Testis (tissue), 3 donors: Measurements from ENCODE around the gene NARF. TPM values are rescaled to one million over a fixed set of nuclear protein-coding genes. Genes with fewer than 3 reads are reported as not detected.
A peak's percentile ranks its signal among the peaks of the same experiment; 100 is the strongest.

Source experiments
- DNase-seq: peaks from one replicate; pipeline ENCODE4 v3.0.0-alpha.2; 2019
- H3K27ac ChIP-seq, 2 donors: fragments of 200-600 bp; sonication (generic); one replicate each; pipeline ENCODE4 v1.5.1; 2019
- H3K27me3 ChIP-seq: fragments of 200-600 bp; sonication (generic); one replicate; pipeline ENCODE4 v1.5.1; 2019
- H3K36me3 ChIP-seq: fragments of 200-600 bp; sonication (generic); one replicate; pipeline ENCODE4 v1.5.1; 2017; ENCODE audit warnings: low read depth; ENCODE audit errors: missing control alignments
- H3K4me1 ChIP-seq: fragments of 200-600 bp; sonication (generic); one replicate; pipeline ENCODE4 v1.5.1; 2019
- H3K4me3 ChIP-seq, 2 donors: fragments of 200-600 bp; sonication (generic); one replicate each; pipeline ENCODE4 v1.5.1; 2017 to 2019
- H3K9me3 ChIP-seq: fragments of 200-600 bp; sonication (generic); one replicate; pipeline ENCODE4 v1.5.1; 2017
- CTCF ChIP-seq, 3 experiments: fragments of 450-650 bp in 2 of 3; fragments of 200-600 bp in 1 of 3; sonication (generic) in 1 of 3; IDR thresholded peaks; one replicate each; pipeline ENCODE4 v1.5.1; 2016 to 2019; ENCODE audit warnings: antibody characterized with exemption in 3 of 3, mild to moderate bottlenecking in 2 of 3, moderate library complexity in 1 of 3
- POLR2A ChIP-seq: fragments of 450-650 bp; IDR thresholded peaks from one replicate; pipeline ENCODE4 v1.6.1; 2017; ENCODE audit warnings: antibody characterized with exemption, mild to moderate bottlenecking, moderate library complexity
- WGBS, 2 donors: methylation state at CpG; one replicate each; pipeline ENCODE4 v1.1.5; 2018; 5-methylcytosine and 5-hydroxymethylcytosine counted together
- intact Hi-C: fragments of 100-400 bp; cut with DNase I; formaldehyde crosslinking; loops from one replicate; pipeline ENCODE4 v1.15.1; 2023; ENCODE audit warnings: low total_unique reads
- polyA plus RNA-seq: library from polyadenylated mRNA; stranded (reverse); fragments of 350-450 nt; fragmentation: Illumina TruSeq; extraction: RNeasy Lipid Tissue Mini Kit (QIAGEN cat#74804); gene quantifications from one replicate; pipeline ENCODE4 v1.2.3, GENCODE V29; 2014; ENCODE audit warnings: low read depth, low replicate concordance; ENCODE audit not compliant: insufficient read depth
- total RNA-seq, 2 donors: library from RNA; depleted of rRNA; stranded (reverse); fragments of >200 nt; gene quantifications; one replicate each; pipeline ENCODE4 v1.2.3, GENCODE V29; 2016

The NARF gene
- total and polyA plus RNA-seq, 3 donors from 2014 or later = 115 to 161 (median 130) TPM

- DNase-seq = peak; percentile 98
- TF ChIP-seq CTCF (IDR thresholded peaks at IDR 0.05) (peak in 1 of 3 experiments; percentile 11), POLR2A (peak; percentile 67)
- intact Hi-C loops = no loop called here
- Histone ChIP-seq H3K27me3 (no peaks in the 10 kb centered on the region), H3K9me3 (no peaks in the 10 kb centered on the region), H3K4me1 (peaks cover 3% of the 10 kb centered on the region), H3K36me3 (no peaks in the 10 kb centered on the region), H3K27ac (peak overlapping the region; percentile 86 to 87), H3K4me3 (peak overlapping the region; percentile 57 to 74)
- WGBS, 2 donors = 9 to 44% methylated on average over 4 to 76 of the region's 83 CpGs
Observed at GRCh38 chr17:82496529-82497434, 38.2 kb downstream of the NARF start.

- no peaks in the 10 kb centered on the region for H3K9me3 ChIP-seq
- WGBS, 2 donors = 6 to 19% methylated on average over 18 to 59 of the region's 66 CpGs
- no peaks in the 10 kb centered on the region for H3K36me3 ChIP-seq
- peak overlapping the region; percentile 86 to 87 for H3K27ac ChIP-seq
- H3K4me3 ChIP-seq = peak overlapping the region; percentile 57 to 74
- TF ChIP-seq CTCF (IDR thresholded peaks at IDR 0.05) (no peak), POLR2A (no peak)
- intact Hi-C loops = no loop called here
- H3K27me3 ChIP-seq = no peaks in the 10 kb centered on the region
- peak; percentile 61 for DNase-seq
- H3K4me1 ChIP-seq = peaks cover 3% of the 10 kb centered on the region
Observed at GRCh38 chr17:82497483-82498405, 39.2 kb downstream of the NARF start.

GRCh38 chr17:82502207-82502606 lies 43.7 kb downstream of the NARF start:
- Histone ChIP-seq H3K36me3 (no peaks in the 10 kb centered on the region), H3K27ac (no peak overlapping the region), H3K27me3 (no peaks in the 10 kb centered on the region), H3K4me1 (no peaks in the 10 kb centered on the region), H3K9me3 (no peaks in the 10 kb centered on the region), H3K4me3 (no peak overlapping the region)
- intact Hi-C loops = no loop called here
- 54 to 77% methylated on average over 8 of the region's 8 CpGs for WGBS, 2 donors
- TF ChIP-seq CTCF (IDR thresholded peaks at IDR 0.05) (no peak), POLR2A (no peak)
- DNase-seq = no peak

GRCh38 chr17:82503094-82503727 lies 44.7 kb downstream of the NARF start:
- 81 to 93% methylated on average over 12 of the region's 12 CpGs for WGBS, 2 donors
- no peaks in the 10 kb centered on the region for H3K27me3 ChIP-seq
- no peak overlapping the region for H3K4me3 ChIP-seq
- no peak for DNase-seq
- no peak overlapping the region for H3K27ac ChIP-seq
- H3K36me3 ChIP-seq = no peaks in the 10 kb centered on the region
- no peaks in the 10 kb centered on the region for H3K4me1 ChIP-seq
- intact Hi-C loops = no loop called here
- TF ChIP-seq POLR2A = no peak
- TF ChIP-seq CTCF (IDR thresholded peaks at IDR 0.05) = no peak
- H3K9me3 ChIP-seq = no peaks in the 10 kb centered on the region
